Type B pancreatic cell (in vitro differentiated cells): Measurements from ENCODE around the gene GCC1. TPM values are rescaled to one million over a fixed set of nuclear protein-coding genes. Genes with fewer than 3 reads are reported as not detected.

Experiments
- DNase-seq: peaks from one replicate; pipeline ENCODE4 v3.0.0; 2021; ENCODE audit warnings: mixed read lengths; ENCODE audit not compliant: unreplicated experiment; ENCODE audit errors: extremely low spot score
- H3K27ac Mint-ChIP-seq: 2 replicates; pipeline ENCODE4 v1.8.0; 2021; ENCODE audit warnings: mild to moderate bottlenecking, mixed read lengths
- H3K27me3 Mint-ChIP-seq: 2 replicates; pipeline ENCODE4 v1.8.0; 2021; ENCODE audit warnings: mixed read lengths
- H3K36me3 Mint-ChIP-seq: 2 replicates; pipeline ENCODE4 v1.8.0; 2021; ENCODE audit warnings: mixed read lengths
- H3K4me1 Mint-ChIP-seq: one replicate; pipeline ENCODE4 v1.8.0; 2021; ENCODE audit warnings: mixed read lengths; ENCODE audit not compliant: unreplicated experiment
- H3K4me3 Mint-ChIP-seq: 2 replicates; pipeline ENCODE4 v1.8.0; 2021; ENCODE audit warnings: mild to moderate bottlenecking, mixed read lengths
- H3K9me3 Mint-ChIP-seq: 2 replicates; pipeline ENCODE4 v1.8.0; 2021; ENCODE audit warnings: mixed read lengths
- CTCF ChIP-seq: fragments of 200-600 bp; sonication (generic); conservative IDR thresholded peaks from 2 replicates; pipeline ENCODE4 v1.5.0; 2021; ENCODE audit warnings: antibody characterized with exemption, mild to moderate bottlenecking
- total RNA-seq: library from RNA; stranded (reverse); gene quantifications from 2 replicates; pipeline ENCODE4 v1.2.1, GENCODE V29; 2021; ENCODE audit warnings: low replicate concordance

GCC1 gene
- total RNA-seq, 1 donor from 2014 or later, result 15.6 TPM

- Mint-ChIP-seq H3K4me1 (no peaks in the 10 kb centered on the region), H3K27me3 (peaks cover 66% of the 10 kb centered on the region), H3K36me3 (no peaks in the 10 kb centered on the region), H3K9me3 (peaks cover 4% of the 10 kb centered on the region), H3K27ac (no peak overlapping the region), H3K4me3 (peak overlapping the region; percentile 73)
- TF ChIP-seq CTCF, result no peak
- DNase-seq, result no peak
Observed at GRCh38 chr7:127536394-127536691, 49.1 kb downstream of the GCC1 start.

GRCh38 chr7:127535546-127536393 lies 49.6 kb downstream of the GCC1 start:
- DNase-seq, result no peak
- Mint-ChIP-seq H3K27ac (no peak overlapping the region), H3K9me3 (peaks cover 3% of the 10 kb centered on the region), H3K4me3 (no peak overlapping the region), H3K4me1 (no peaks in the 10 kb centered on the region), H3K27me3 (peaks cover 70% of the 10 kb centered on the region), H3K36me3 (no peaks in the 10 kb centered on the region)
- TF ChIP-seq CTCF, result no peak

- no peak for TF ChIP-seq CTCF
- no peaks in the 10 kb centered on the region for H3K36me3 Mint-ChIP-seq
- DNase-seq, result no peak
- no peak overlapping the region for H3K4me3 Mint-ChIP-seq
- H3K27me3 Mint-ChIP-seq, result peaks cover 76% of the 10 kb centered on the region
- no peaks in the 10 kb centered on the region for H3K4me1 Mint-ChIP-seq
- H3K27ac Mint-ChIP-seq, result no peak overlapping the region
- no peaks in the 10 kb centered on the region for H3K9me3 Mint-ChIP-seq
Observed at GRCh38 chr7:127534636-127535035, 50.8 kb downstream of the GCC1 start.

GRCh38 chr7:127532736-127533135 lies 52.7 kb downstream of the GCC1 start:
- no peak for DNase-seq
- Mint-ChIP-seq H3K27me3 (peaks cover 83% of the 10 kb centered on the region), H3K36me3 (no peaks in the 10 kb centered on the region), H3K4me3 (no peak overlapping the region), H3K9me3 (no peaks in the 10 kb centered on the region), H3K27ac (no peak overlapping the region), H3K4me1 (no peaks in the 10 kb centered on the region)
- no peak for TF ChIP-seq CTCF

- Mint-ChIP-seq H3K27me3 (peaks cover 82% of the 10 kb centered on the region), H3K27ac (no peak overlapping the region), H3K4me3 (no peak overlapping the region), H3K9me3 (no peaks in the 10 kb centered on the region), H3K36me3 (no peaks in the 10 kb centered on the region), H3K4me1 (no peaks in the 10 kb centered on the region)
- no peak for TF ChIP-seq CTCF
- DNase-seq, result no peak
Observed at GRCh38 chr7:127532151-127532550, 53.2 kb downstream of the GCC1 start.

Other genes with a start within 250 kb of the GCC1 start
- gene ZNF800, start 192.9 kb downstream of the GCC1 start, total RNA-seq, result 25.8 and 26.2 TPM in 2 replicates
- 189 and 190 TPM in 2 replicates for gene ARF5, start 2.8 kb upstream of the GCC1 start, total RNA-seq
- gene FSCN3, start 8.1 kb upstream of the GCC1 start, total RNA-seq, result 1.4 and 1.6 TPM in 2 replicates
- gene PAX4, start 32.5 kb upstream of the GCC1 start, total RNA-seq, result 3.4 and 14.9 TPM in 2 replicates
- gene SND1, start 66.6 kb upstream of the GCC1 start, total RNA-seq, result 183 and 199 TPM in 2 replicates